Endothelial cell (in vitro differentiated cells): ENCODE measurements around the gene NEU3. TPM values are rescaled to one million over a fixed set of nuclear protein-coding genes. Genes with fewer than 3 reads are reported as not detected.

Experiments
- DNase-seq: peaks from one replicate; pipeline ENCODE4 v3.0.0; 2021; ENCODE audit warnings: low spot score
- H3K27ac Mint-ChIP-seq: one replicate; pipeline ENCODE4 v1.8.0; 2021; ENCODE audit warnings: mixed read lengths, inconsistent platforms; ENCODE audit not compliant: unreplicated experiment
- H3K27me3 Mint-ChIP-seq: one replicate; pipeline ENCODE4 v1.8.0; 2021; ENCODE audit warnings: mild to moderate bottlenecking, moderate library complexity, mixed read lengths, inconsistent platforms; ENCODE audit not compliant: unreplicated experiment
- H3K36me3 Mint-ChIP-seq: one replicate; pipeline ENCODE4 v1.8.0; 2021; ENCODE audit warnings: mild to moderate bottlenecking, low read depth, mixed read lengths, inconsistent platforms; ENCODE audit not compliant: unreplicated experiment
- H3K4me1 Mint-ChIP-seq: one replicate; pipeline ENCODE4 v1.8.0; 2021; ENCODE audit warnings: mild to moderate bottlenecking, mixed read lengths, inconsistent platforms; ENCODE audit not compliant: unreplicated experiment
- H3K4me3 Mint-ChIP-seq: one replicate; pipeline ENCODE4 v1.8.0; 2021; ENCODE audit warnings: mild to moderate bottlenecking, mixed read lengths, inconsistent platforms; ENCODE audit not compliant: unreplicated experiment
- H3K9me3 Mint-ChIP-seq: one replicate; pipeline ENCODE4 v1.8.0; 2021; ENCODE audit warnings: mixed read lengths, inconsistent platforms; ENCODE audit not compliant: unreplicated experiment
- CTCF ChIP-seq: fragments of 200-600 bp; sonication (generic); IDR thresholded peaks from one replicate; pipeline ENCODE4 v1.5.0; 2021; ENCODE audit warnings: antibody characterized with exemption; ENCODE audit not compliant: unreplicated experiment
- total RNA-seq: library from RNA; stranded (reverse); fragmentation: NEBNext Ultra II Directional; extraction: Animal tissue kit (Norgen Biotek cat#: 25700); gene quantifications from one replicate; pipeline ENCODE4 v1.2.1, GENCODE V29; 2021; ENCODE audit not compliant: unreplicated experiment

Gene NEU3
- total RNA-seq, 1 donor from 2014 or later, result 11.8 TPM

GRCh38 chr11:75031771-75032549, 43.2 kb downstream of the NEU3 start:
- H3K4me3 Mint-ChIP-seq, result no peak overlapping the region
- no peaks in the 10 kb centered on the region for H3K4me1 Mint-ChIP-seq
- H3K27ac Mint-ChIP-seq, result no peak overlapping the region
- no peaks in the 10 kb centered on the region for H3K36me3 Mint-ChIP-seq
- peak; percentile 85 for DNase-seq
- no peaks in the 10 kb centered on the region for H3K9me3 Mint-ChIP-seq
- H3K27me3 Mint-ChIP-seq, result peaks cover 5% of the 10 kb centered on the region
- TF ChIP-seq CTCF, result peak; percentile 75

- H3K9me3 Mint-ChIP-seq, result no peaks in the 10 kb centered on the region
These were observed 43.8 kb downstream of the NEU3 start for GRCh38 chr11:75032550-75032935.

GRCh38 chr11:75033916-75034315, 45.2 kb downstream of the NEU3 start:
- Mint-ChIP-seq H3K36me3 (no peaks in the 10 kb centered on the region), H3K27ac (no peak overlapping the region), H3K9me3 (no peaks in the 10 kb centered on the region), H3K4me3 (no peak overlapping the region), H3K27me3 (peaks cover 5% of the 10 kb centered on the region), H3K4me1 (no peaks in the 10 kb centered on the region)
- no peak for DNase-seq
- TF ChIP-seq CTCF, result no peak

More at GRCh38 chr11:75032550-75032935, 43.8 kb downstream of the NEU3 start:
- no peaks in the 10 kb centered on the region for H3K4me1 Mint-ChIP-seq
- H3K36me3 Mint-ChIP-seq, result no peaks in the 10 kb centered on the region
- TF ChIP-seq CTCF, result no peak
- H3K27ac Mint-ChIP-seq, result no peak overlapping the region
- peaks cover 5% of the 10 kb centered on the region for H3K27me3 Mint-ChIP-seq
- no peak for DNase-seq
- H3K4me3 Mint-ChIP-seq, result no peak overlapping the region

- DNase-seq, result no peak
- Mint-ChIP-seq H3K9me3 (no peaks in the 10 kb centered on the region), H3K4me3 (no peak overlapping the region)
These were observed 46.5 kb downstream of the NEU3 start for GRCh38 chr11:75035256-75035655.

More at GRCh38 chr11:75035256-75035655, 46.5 kb downstream of the NEU3 start:
- H3K27me3 Mint-ChIP-seq, result peaks cover 5% of the 10 kb centered on the region
- no peak overlapping the region for H3K27ac Mint-ChIP-seq
- TF ChIP-seq CTCF, result no peak
- H3K36me3 Mint-ChIP-seq, result peaks cover 1% of the 10 kb centered on the region
- peaks cover 5% of the 10 kb centered on the region for H3K4me1 Mint-ChIP-seq
